PC-3 (cell line): ENCODE results near the gene UPF2.

Experiments
- CTCF ChIP-seq: fragments of 300-600 bp; sonication (generic); conservative IDR thresholded peaks from 2 replicates; pipeline ENCODE4 v1.5.1; 2017; ENCODE audit warnings: antibody characterized with exemption, low read depth, mild to moderate bottlenecking, low read length
- EZH2 ChIP-seq: fragments of 300-600 bp; sonication (generic); IDR thresholded peaks from one replicate; pipeline ENCODE4 v1.6.1; 2017; ENCODE audit warnings: antibody characterized with exemption, mild to moderate bottlenecking, low read length; ENCODE audit not compliant: unreplicated experiment

GRCh38 chr10:11958956-11959355, 83.7 kb downstream of the UPF2 start:
- TF ChIP-seq CTCF (no peak), EZH2 (no peak)
